ENCODE measurements around the gene TOLLIP. TPM values are rescaled to one million over a fixed set of nuclear protein-coding genes. Genes with fewer than 3 reads are reported as not detected.

TOLLIP gene
- total RNA-seq, 4 donors from 2014 or later = 53.0 to 106 (median 63.6) TPM

- Histone ChIP-seq H3K36me3 (no peaks in the 10 kb centered on the region), H3K4me3 (no peak overlapping the region), H3K4me1 (peaks cover 13 to 29% (median 13%) of the 10 kb centered on the region in 3 donors), H3K9me3 (no peaks in the 10 kb centered on the region), H3K27ac (no peak overlapping the region), H3K27me3 (no peaks in the 10 kb centered on the region)
- 55 to 64% methylated on average over 17 to 29 of the region's 33 CpGs for WGBS, 2 donors
- intact Hi-C loops (cut with DNase I) = no loop called here
- DNase-seq = no peak
- TF ChIP-seq CTCF (IDR thresholded peaks at IDR 0.05) (no peak), POLR2A (IDR thresholded peaks at IDR 0.05) (no peak)
Measured at GRCh38 chr11:1338201-1339065, 29.0 kb upstream of the TOLLIP start.

- peak overlapping the region in 2 of 4 donors; percentile 60 to 62 for H3K4me3 ChIP-seq
- H3K4me1 ChIP-seq = peaks cover 13 to 29% (median 13%) of the 10 kb centered on the region in 3 donors
- H3K27me3 ChIP-seq = no peaks in the 10 kb centered on the region
- no peaks in the 10 kb centered on the region for H3K9me3 ChIP-seq
- TF ChIP-seq CTCF (IDR thresholded peaks at IDR 0.05) (no peak), POLR2A (IDR thresholded peaks at IDR 0.05) (no peak)
- no peak for DNase-seq
- intact Hi-C loops (cut with DNase I) = no loop called here
- H3K36me3 ChIP-seq = no peaks in the 10 kb centered on the region
- WGBS, 2 donors = 60 to 83% methylated on average over 11 of the region's 25 CpGs
- H3K27ac ChIP-seq = peak overlapping the region in 3 of 4 donors; percentile 65 to 78 (median 72)
Measured at GRCh38 chr11:1337647-1338007, 28.2 kb upstream of the TOLLIP start.

- Histone ChIP-seq H3K27me3 (no peaks in the 10 kb centered on the region), H3K9me3 (no peaks in the 10 kb centered on the region), H3K36me3 (no peaks in the 10 kb centered on the region), H3K4me3 (peak overlapping the region; percentile 15 to 62 (median 46)), H3K4me1 (peaks cover 13 to 28% (median 13%) of the 10 kb centered on the region in 3 donors), H3K27ac (peak overlapping the region in 3 of 4 donors; percentile 65 to 78 (median 72))
- 12% methylated on average over 5 of the region's 95 CpGs; no CpG with 5 or more reads in 1 of the 2 donors for WGBS, 2 donors
- DNase-seq = no peak
- intact Hi-C loops (cut with DNase I) = no loop called here
- TF ChIP-seq CTCF (IDR thresholded peaks at IDR 0.05) (no peak), POLR2A (IDR thresholded peaks at IDR 0.05) (no peak)
Measured at GRCh38 chr11:1336836-1337646, 27.6 kb upstream of the TOLLIP start.

- intact Hi-C loops (cut with DNase I) = no loop called here
- Histone ChIP-seq H3K27me3 (no peaks in the 10 kb centered on the region), H3K4me3 (peak overlapping the region; percentile 18 to 69 (median 58)), H3K4me1 (peaks cover 13 to 26% (median 13%) of the 10 kb centered on the region in 3 donors), H3K36me3 (no peaks in the 10 kb centered on the region), H3K27ac (peak overlapping the region; percentile 69 to 92 (median 88)), H3K9me3 (no peaks in the 10 kb centered on the region)
- WGBS, 2 donors = 1% methylated on average over 16 to 18 of the region's 66 CpGs
- DNase-seq = no peak
- peak in 1 of 4 donors; percentile 38 for TF ChIP-seq POLR2A (IDR thresholded peaks at IDR 0.05)
- no peak for TF ChIP-seq CTCF (IDR thresholded peaks at IDR 0.05)
Measured at GRCh38 chr11:1335811-1336761, 26.7 kb upstream of the TOLLIP start.

All from esophagus squamous epithelium (tissue), 5 donors.